Measurements from ENCODE around the gene MPV17.

GRCh38 chr2:27322766-27323595, at the start of gene MPV17:
- TF ChIP-seq NR3C1 (IDR thresholded peaks at IDR 0.05) (no peak), PBX3 (IDR thresholded peaks at IDR 0.05) (no peak; the same call in none of the 2 replicates), FOSL2 (IDR thresholded peaks at IDR 0.05) (no peak), FOSL2 (CRISPR knock-in tag; IDR thresholded peaks at IDR 0.05) (no peak), SMC3 (IDR thresholded peaks at IDR 0.05) (no peak), CHD2 (IDR thresholded peaks at IDR 0.05; ENCODE audit: low read length, partially characterized antibody) (peak; percentile 56), EP300 (IDR thresholded peaks at IDR 0.05) (no peak), HOXB13 (CRISPR knock-in tag; IDR thresholded peaks at IDR 0.05; ENCODE audit: low read depth) (peak; percentile 53; the same call in 1 of the 2 replicates)
- TF ChIP-seq, protein P1, sequence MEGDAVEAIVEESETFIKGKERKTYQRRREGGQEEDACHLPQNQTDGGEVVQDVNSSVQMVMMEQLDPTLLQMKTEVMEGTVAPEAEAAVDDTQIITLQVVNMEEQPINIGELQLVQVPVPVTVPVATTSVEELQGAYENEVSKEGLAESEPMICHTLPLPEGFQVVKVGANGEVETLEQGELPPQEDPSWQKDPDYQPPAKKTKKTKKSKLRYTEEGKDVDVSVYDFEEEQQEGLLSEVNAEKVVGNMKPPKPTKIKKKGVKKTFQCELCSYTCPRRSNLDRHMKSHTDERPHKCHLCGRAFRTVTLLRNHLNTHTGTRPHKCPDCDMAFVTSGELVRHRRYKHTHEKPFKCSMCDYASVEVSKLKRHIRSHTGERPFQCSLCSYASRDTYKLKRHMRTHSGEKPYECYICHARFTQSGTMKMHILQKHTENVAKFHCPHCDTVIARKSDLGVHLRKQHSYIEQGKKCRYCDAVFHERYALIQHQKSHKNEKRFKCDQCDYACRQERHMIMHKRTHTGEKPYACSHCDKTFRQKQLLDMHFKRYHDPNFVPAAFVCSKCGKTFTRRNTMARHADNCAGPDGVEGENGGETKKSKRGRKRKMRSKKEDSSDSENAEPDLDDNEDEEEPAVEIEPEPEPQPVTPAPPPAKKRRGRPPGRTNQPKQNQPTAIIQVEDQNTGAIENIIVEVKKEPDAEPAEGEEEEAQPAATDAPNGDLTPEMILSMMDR (IDR thresholded peaks at IDR 0.05): no peak
- TF ChIP-seq, protein P2, sequence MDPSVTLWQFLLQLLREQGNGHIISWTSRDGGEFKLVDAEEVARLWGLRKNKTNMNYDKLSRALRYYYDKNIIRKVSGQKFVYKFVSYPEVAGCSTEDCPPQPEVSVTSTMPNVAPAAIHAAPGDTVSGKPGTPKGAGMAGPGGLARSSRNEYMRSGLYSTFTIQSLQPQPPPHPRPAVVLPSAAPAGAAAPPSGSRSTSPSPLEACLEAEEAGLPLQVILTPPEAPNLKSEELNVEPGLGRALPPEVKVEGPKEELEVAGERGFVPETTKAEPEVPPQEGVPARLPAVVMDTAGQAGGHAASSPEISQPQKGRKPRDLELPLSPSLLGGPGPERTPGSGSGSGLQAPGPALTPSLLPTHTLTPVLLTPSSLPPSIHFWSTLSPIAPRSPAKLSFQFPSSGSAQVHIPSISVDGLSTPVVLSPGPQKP (IDR thresholded peaks at IDR 0.05; ENCODE audit: low read depth, low read length): no peak
